GM12878 (cell line): ENCODE results near the gene GRIK3. TPM values are rescaled to one million over a fixed set of nuclear protein-coding genes. Genes with fewer than 3 reads are reported as not detected.
A peak's percentile ranks its signal among the peaks of the same experiment; 100 is the strongest.

Experiments used
- ATAC-seq: fragments of 200-7000 bp; cut with Tn5 transposase; 3 replicates; pipeline ENCODE4 v1.9.1; 2020; ENCODE audit warnings: mild to moderate bottlenecking, moderate library complexity
- BruUV-seq: library from RNA; stranded (reverse); fragments of 400-500 nt; replicated peaks from 2 replicates; lab custom pipeline; 2021; lab: Mats Ljungman, UMichigan
- CTCF ChIA-PET: fragments of 300-600 bp; sonication (Branson Sonifier 250); formaldehyde crosslinking; extraction: SDS; loops from one replicate; lab custom pipeline; 2021; ENCODE audit warnings: inconsistent platforms; lab: Yijun Ruan, JAX
- POLR2A ChIA-PET: fragments of 350-600 bp; formaldehyde crosslinking; extraction: SDS; loops from one replicate; lab custom pipeline; 2021; ENCODE audit warnings: inconsistent platforms; lab: Charles Lee
- RAD21 ChIA-PET: fragments of 300-600 bp; sonication (Branson Sonifier 250); formaldehyde crosslinking; loops from one replicate; lab custom pipeline; 2023; ENCODE audit warnings: antibody characterized with exemption; ENCODE audit not compliant: unreplicated experiment; lab: Charles Lee
- SMC1A ChIA-PET: fragments of 300-600 bp; sonication (Branson Sonifier 250); formaldehyde crosslinking; loops from one replicate; lab custom pipeline; 2023; ENCODE audit not compliant: unreplicated experiment, uncharacterized antibody; lab: Charles Lee
- DNase-seq: peaks from one replicate; pipeline ENCODE4 v3.0.0-alpha.2; 2011; ENCODE audit warnings: low read depth, low spot score
- FAIRE-seq: peaks from 3 replicates; lab custom pipeline; 2011; peaks lifted over from hg19 to GRCh38; lab: Jason Lieb, UNC
- H2AFZ ChIP-seq: 2 replicates; pipeline ENCODE4 v1.6.0; 2011; ENCODE audit warnings: low read depth, low read length, control low read depth; ENCODE audit not compliant: control insufficient read depth
- H3K27ac ChIP-seq: 2 replicates; pipeline ENCODE4 v1.5.1; 2011; ENCODE audit warnings: control low read depth; ENCODE audit not compliant: control insufficient read depth, insufficient read depth
- H3K27me3 ChIP-seq, 2 experiments: replicated peaks in 1 of 2; 2 replicates each; pipeline versions ENCODE4 v1.6.0 to v1.6.1; 2011; ENCODE audit warnings: low read length in 1 of 2; ENCODE audit not compliant: control insufficient read depth in 2 of 2, insufficient read depth in 2 of 2
- H3K36me3 ChIP-seq, 2 experiments: 2 replicates each; pipeline ENCODE4 v1.5.1; 2011; ENCODE audit warnings: low read length in 1 of 2; ENCODE audit not compliant: control insufficient read depth in 2 of 2, insufficient read depth in 2 of 2
- H3K4me1 ChIP-seq: 2 replicates; pipeline ENCODE4 v1.6.1; 2011; ENCODE audit warnings: mild to moderate bottlenecking, low read length, moderate library complexity, mixed read lengths; ENCODE audit not compliant: control insufficient read depth, insufficient read depth
- H3K4me2 ChIP-seq: 2 replicates; pipeline ENCODE4 v1.6.0; 2011; ENCODE audit warnings: control low read depth; ENCODE audit not compliant: control insufficient read depth, insufficient read depth
- H3K4me3 ChIP-seq: fragments of 200-600 bp; sonication (generic); 2 replicates; pipeline ENCODE4 v1.5.1; 2016
- H3K79me2 ChIP-seq: 2 replicates; pipeline ENCODE4 v1.6.0; 2011; ENCODE audit warnings: low read length; ENCODE audit not compliant: control insufficient read depth, insufficient read depth
- H3K9ac ChIP-seq: 2 replicates; pipeline ENCODE4 v1.8.0; 2011; ENCODE audit warnings: low read length, control low read depth, mixed read lengths; ENCODE audit not compliant: control insufficient read depth, insufficient read depth
- H3K9me3 ChIP-seq: replicated peaks from 3 replicates; pipeline ENCODE4 v1.5.1; 2011; ENCODE audit warnings: mild to moderate bottlenecking, low read length; ENCODE audit not compliant: control insufficient read depth, insufficient read depth
- H4K20me1 ChIP-seq: 2 replicates; pipeline ENCODE4 v1.6.0; 2011; ENCODE audit not compliant: control insufficient read depth, insufficient read depth
- PML ChIP-seq: IDR thresholded peaks from 2 replicates; pipeline ENCODE4 v1.6.1; 2012; ENCODE audit warnings: low read length, inconsistent platforms
- RAD21 ChIP-seq: IDR thresholded peaks from 2 replicates; pipeline ENCODE4 v1.6.1; 2011; ENCODE audit warnings: mild to moderate bottlenecking, low read depth, low read length, moderate library complexity; ENCODE audit not compliant: insufficient read depth
- SIX5 ChIP-seq: IDR thresholded peaks from 2 replicates; pipeline ENCODE4 v1.6.1; 2011; ENCODE audit warnings: mild to moderate bottlenecking, low read depth, low read length, moderate library complexity; ENCODE audit not compliant: severe bottlenecking
- SP1 ChIP-seq: IDR thresholded peaks from one replicate; pipeline ENCODE4 v1.6.1; 2011; ENCODE audit warnings: low read depth, low read length
- WGBS: methylation state at CpG from one replicate; pipeline ENCODE4 v1.1.6; 2016; ENCODE audit warnings: low lambda C conversion rate; ENCODE audit not compliant: insufficient replicate concordance, insufficient coverage; ENCODE audit errors: missing lambda C conversion rate; 5-methylcytosine and 5-hydroxymethylcytosine counted together
- in situ Hi-C: fragments of 300-500 bp; cut with MboI; formaldehyde crosslinking; loops from 9 replicates; pipeline ENCODE4 v1.14.3; 2018; ENCODE audit warnings: mixed read lengths
- intact Hi-C: fragments of 100-400 bp; cut with micrococcal nuclease; formaldehyde crosslinking; loops from one replicate; pipeline ENCODE4 v1.14.2; 2022; ENCODE audit not compliant: unreplicated experiment
- polyA plus RNA-seq, 11 experiments: library from polyadenylated mRNA; depleted of rRNA in 4 of 11; unstranded in 6 of 11; stranded (reverse) in 5 of 11; fragments of >200 nt; fragmentation: Nextera tagmentation in 4 of 11; fragmentation: Illumina TruSeq in 1 of 11; extraction: Ambion mirVana in 4 of 11; extraction: Trizol in 1 of 11; gene quantifications; 1 replicate in 1 of 11; 2 replicates in 10 of 11; pipeline versions ENCODE4 v1.2.1 to v1.2.3, GENCODE V29; 2011 to 2016; ENCODE audit warnings: inconsistent platforms in 2 of 11, missing spikeins in 2 of 11, low read depth in 1 of 11
- total RNA-seq, 4 experiments: library from RNA; depleted of rRNA in 3 of 4; stranded (reverse); fragments of >200 nt in 3 of 4; fragmentation: Illumina TruSeq in 1 of 4; extraction: Trizol in 1 of 4; gene quantifications; 2 replicates each; pipeline versions ENCODE4 v1.2.1 to v1.2.3, GENCODE V29; 2013 to 2021
- TF ChIP-seq, protein P1 (sequence below), 3 experiments: IDR thresholded peaks in 2 of 3; conservative IDR thresholded peaks in 1 of 3; 2 replicates each; pipeline ENCODE4 v1.5.1; 2011; ENCODE audit warnings: low read depth in 3 of 3, low read length in 3 of 3, mild to moderate bottlenecking in 3 of 3, control low read depth in 2 of 3, moderate library complexity in 2 of 3, inconsistent platforms in 1 of 3, mixed read lengths in 1 of 3; ENCODE audit not compliant: control insufficient read depth in 2 of 3, insufficient read depth in 1 of 3; ENCODE audit errors: extremely low read depth in 1 of 3

GRIK3 gene
- total and polyA plus RNA-seq, 10 of the 15 experiments (the other 5 are each of a cell fraction or from before 2014, with no cell fraction given): not detected

DNA sequence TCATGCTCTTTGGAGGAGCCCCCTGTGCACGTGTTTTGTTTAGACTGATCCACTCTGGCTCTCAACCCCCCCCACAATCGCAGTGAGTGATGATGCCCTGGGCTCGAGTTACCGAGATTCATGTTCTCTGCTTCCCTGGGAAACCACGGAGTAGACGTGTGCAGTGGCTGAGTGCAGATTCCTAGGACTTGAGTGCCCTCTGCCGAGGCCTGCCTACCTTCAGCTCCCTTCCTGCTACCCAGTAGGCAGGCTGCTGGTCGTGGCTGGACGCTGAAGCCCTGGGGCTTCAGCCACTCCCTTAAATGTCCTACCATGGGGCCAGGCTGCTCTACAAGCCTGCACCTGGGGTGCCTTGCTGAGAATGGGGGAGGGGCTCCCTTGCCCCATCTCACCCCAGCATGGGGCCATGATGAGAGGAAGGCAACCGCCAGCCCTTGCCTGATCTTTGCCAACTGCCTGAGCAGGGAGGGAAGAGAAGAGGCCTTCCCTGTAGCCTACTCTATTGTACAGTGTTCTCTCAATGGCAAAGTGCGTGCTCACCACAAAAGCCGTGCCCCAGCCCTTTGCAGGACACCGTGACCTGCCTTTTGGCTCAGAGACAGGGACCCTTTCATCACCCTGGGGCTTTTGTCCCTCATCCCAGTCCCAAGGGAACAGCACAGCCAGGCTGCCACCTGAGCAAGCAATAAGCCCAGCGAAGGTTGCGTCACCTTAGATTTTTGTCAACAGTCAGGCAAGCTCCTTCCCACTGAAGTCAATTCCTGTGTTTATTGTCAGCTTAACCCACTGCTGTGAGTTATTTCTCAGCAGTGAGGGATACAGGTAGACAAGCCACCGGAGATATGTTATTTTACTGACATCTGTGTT, 4.1 kb upstream of the GRIK3 start:
- BruUV-seq: no TSS peak
- Histone ChIP-seq H3K36me3 (no peaks in the 10 kb centered on the region), H2AFZ (no peak overlapping the region), H3K9me3 (no peaks in the 10 kb centered on the region), H3K27ac (no peak overlapping the region), H3K4me2 (no peak overlapping the region), H3K9ac (no peak overlapping the region), H3K27me3 (peaks cover 3 to 10% of the 10 kb centered on the region in 2 experiments; a peak in 3 of 4 replicates), H3K79me2 (no peaks in the 10 kb centered on the region), H3K4me1 (no peaks in the 10 kb centered on the region), H4K20me1 (no peaks in the 10 kb centered on the region), H3K4me3 (no peak overlapping the region)
- POLR2A ChIA-PET: interaction anchor here (0.5 kb wide), 1 partner anchor 20 kb away, joined by 4 read pairs; no protein-coding TSS in a partner anchor
- CTCF ChIA-PET: no interaction called here
- SMC1A ChIA-PET: no interaction called here
- no peak for ATAC-seq
- 10% methylated on average over 16 of the region's 16 CpGs for WGBS
- intact Hi-C loops (no loop called here), in situ Hi-C loops (no loop called here)
- no peak for FAIRE-seq
- TF ChIP-seq RAD21 (peak; percentile 15; the same call in 1 of the 2 replicates), PML (no peak), SIX5 (no peak), SP1 (no peak)
- TF ChIP-seq, protein P1, sequence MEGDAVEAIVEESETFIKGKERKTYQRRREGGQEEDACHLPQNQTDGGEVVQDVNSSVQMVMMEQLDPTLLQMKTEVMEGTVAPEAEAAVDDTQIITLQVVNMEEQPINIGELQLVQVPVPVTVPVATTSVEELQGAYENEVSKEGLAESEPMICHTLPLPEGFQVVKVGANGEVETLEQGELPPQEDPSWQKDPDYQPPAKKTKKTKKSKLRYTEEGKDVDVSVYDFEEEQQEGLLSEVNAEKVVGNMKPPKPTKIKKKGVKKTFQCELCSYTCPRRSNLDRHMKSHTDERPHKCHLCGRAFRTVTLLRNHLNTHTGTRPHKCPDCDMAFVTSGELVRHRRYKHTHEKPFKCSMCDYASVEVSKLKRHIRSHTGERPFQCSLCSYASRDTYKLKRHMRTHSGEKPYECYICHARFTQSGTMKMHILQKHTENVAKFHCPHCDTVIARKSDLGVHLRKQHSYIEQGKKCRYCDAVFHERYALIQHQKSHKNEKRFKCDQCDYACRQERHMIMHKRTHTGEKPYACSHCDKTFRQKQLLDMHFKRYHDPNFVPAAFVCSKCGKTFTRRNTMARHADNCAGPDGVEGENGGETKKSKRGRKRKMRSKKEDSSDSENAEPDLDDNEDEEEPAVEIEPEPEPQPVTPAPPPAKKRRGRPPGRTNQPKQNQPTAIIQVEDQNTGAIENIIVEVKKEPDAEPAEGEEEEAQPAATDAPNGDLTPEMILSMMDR (IDR thresholded peaks at IDR 0.05 in 2 of 3, conservative IDR thresholded peaks at IDR 0.05 in 1 of 3; ENCODE audit: control insufficient read depth in 2 of 3, extremely low read depth in 1 of 3, insufficient read depth in 1 of 3, low read depth in 3 of 3, low read length in 3 of 3): peak in 1 of 3 experiments; percentile 18; a peak in 1 of 6 replicates
- DNase-seq: no peak
- RAD21 ChIA-PET: no interaction called here
